Measurements from ENCODE around the gene SIGLEC7.

The SIGLEC7 gene

DNA sequence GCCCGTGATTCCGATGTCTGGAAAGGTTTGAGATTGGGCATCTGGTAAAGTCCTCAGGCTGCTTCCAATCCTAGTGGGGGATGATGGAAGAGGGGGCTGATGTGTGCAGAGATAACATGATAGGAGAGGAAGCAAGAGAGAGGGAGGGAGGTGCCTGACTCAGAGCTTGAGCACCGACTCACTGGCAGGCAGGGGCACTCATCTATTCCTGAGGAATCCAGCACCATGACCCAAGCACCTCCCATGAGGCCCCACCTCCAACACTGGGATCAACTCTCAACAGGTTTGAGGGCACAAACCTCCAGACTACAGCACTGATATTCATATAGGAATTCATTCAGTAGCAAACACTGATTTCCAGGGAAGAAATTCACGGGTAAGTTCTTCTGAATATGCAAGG is 23.0 kb upstream of the SIGLEC7 start:
- no peak for DNase-seq

DNA sequence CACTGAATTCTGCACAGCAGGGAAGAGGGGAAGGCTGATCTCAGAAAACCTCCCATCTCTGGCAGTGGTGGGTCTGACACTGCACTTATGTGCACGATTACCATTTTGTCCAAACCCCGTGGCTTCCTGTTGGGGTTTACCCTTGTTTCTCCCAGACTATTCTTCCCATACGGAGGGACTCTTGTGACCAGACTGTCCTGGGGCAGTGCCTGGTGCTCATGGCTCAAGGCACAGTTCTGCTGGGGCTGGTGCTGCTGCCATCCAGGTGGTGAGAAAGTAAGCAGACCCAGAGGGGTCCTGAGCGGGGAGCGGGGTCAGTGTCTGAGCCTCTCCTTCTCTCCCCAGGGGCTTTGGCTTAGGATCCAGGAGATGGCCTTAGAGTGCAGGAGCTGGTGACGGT is 22.5 kb upstream of the SIGLEC7 start:
- no peak for DNase-seq

DNA sequence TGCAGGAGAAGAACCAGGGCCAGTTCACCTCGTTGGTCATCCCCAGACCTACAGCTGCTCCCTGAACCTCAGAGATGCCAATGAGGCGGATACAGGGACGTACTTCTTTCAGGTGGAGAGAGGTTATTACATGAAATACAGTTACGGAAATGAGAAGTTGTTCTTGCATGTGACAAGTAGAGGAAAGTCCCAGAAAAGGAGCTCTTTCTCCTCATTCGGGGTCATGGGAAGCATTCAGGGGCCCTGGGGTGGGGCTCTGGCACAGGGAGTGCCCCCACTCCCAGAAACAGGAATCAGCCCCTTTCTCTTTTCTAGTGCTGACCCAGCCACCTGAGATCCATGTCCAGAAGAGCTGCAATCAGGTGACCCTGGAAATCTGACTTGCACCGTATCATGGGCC is 21.9 kb upstream of the SIGLEC7 start:
- no peak for DNase-seq

DNA sequence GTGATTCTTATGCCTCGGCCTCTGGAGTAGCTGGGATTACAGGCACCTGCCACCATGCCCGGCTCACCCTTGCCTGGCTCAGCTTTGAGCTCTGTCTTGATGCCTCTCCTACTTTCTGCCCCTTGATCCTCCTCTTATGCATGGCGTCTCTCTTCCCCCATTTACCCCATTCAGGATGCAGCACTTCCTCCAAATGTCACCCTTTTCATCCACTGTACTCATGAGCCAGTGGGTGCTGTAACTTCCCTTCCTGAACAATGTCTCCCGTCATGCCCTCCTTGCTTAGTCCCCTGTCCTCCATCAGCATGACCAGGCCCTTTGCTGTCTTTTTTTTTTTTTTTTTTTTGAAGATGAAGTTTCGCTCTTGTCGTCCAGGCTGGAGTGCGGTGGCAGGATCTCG is 20.8 kb upstream of the SIGLEC7 start:
- no peak for DNase-seq

GRCh38 chr19:51122112-51122981 is 19.8 kb upstream of the SIGLEC7 start:
- no peak for DNase-seq

DNA sequence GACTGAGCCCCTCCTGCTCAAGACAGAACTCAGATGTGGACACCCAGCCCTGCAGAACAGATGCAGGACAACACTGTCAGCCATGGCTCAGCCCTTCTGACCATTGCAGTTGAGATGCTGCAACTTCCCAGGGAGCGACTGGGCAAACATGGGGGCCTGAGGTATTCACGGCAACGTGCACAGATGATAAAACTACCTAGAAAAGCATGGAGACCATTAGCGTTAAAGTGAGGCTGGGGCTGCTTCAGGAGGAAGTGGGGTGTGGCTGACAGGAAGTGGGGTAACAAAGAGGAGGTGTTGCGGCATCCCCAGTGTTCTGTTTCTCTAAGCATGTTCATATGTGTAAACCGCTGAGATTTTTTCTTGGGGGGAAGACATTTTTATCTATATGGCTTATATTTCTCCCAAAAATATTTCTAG is 18.7 kb upstream of the SIGLEC7 start:
- DNase-seq = no peak

- no peak for DNase-seq
Observed at GRCh38 chr19:51123802-51124201, 18.3 kb upstream of the SIGLEC7 start.

DNA sequence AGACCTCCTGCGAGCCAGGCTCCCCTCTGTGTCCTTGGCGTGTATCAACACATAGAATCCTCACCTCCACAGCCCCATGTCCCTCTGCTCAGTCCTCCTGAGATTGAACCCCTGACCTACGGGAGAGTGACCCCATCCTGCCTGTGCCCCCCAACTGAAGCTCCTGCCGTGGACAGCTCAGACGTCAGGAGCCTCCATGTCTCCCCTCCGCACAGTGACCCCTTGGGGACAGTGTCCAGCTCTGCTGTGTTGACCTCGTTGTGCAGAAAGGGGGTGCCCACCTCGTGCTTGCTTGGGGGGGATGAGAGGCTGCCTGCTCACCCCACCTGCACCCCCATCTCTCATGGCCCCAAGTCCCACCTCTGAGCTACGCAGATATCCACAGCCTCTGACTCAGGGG is 17.9 kb upstream of the SIGLEC7 start:
- DNase-seq = no peak

DNA sequence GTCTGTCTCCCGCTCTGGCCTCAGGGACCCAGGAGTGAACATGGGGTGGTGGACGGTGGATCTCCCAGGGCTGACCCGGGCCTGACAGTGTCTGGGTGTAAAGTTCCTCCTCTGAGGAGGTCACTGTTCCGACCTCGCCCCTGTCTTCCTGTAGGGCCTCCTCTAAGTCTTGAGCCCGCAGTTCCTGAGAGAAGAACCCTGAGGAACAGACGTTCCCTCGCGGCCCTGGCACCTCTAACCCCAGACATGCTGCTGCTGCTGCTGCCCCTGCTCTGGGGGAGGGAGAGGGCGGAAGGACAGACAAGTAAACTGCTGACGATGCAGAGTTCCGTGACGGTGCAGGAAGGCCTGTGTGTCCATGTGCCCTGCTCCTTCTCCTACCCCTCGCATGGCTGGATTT is 17.4 kb upstream of the SIGLEC7 start, which contains the start of gene SIGLEC9:
TSS of gene SIGLEC9 (plus strand) at position 178 of the 400 bp plus-strand sequence. CDS start at position 247, 69 bp downstream.
- DNase-seq = no peak

- no peak for DNase-seq
Observed at GRCh38 chr19:51125421-51126075, 16.6 kb upstream of the SIGLEC7 start.

GRCh38 chr19:51127032-51127431 is 15.1 kb upstream of the SIGLEC7 start:
- DNase-seq = no peak

GRCh38 chr19:51127755-51128154 is 14.3 kb upstream of the SIGLEC7 start:
- no peak for DNase-seq

DNA sequence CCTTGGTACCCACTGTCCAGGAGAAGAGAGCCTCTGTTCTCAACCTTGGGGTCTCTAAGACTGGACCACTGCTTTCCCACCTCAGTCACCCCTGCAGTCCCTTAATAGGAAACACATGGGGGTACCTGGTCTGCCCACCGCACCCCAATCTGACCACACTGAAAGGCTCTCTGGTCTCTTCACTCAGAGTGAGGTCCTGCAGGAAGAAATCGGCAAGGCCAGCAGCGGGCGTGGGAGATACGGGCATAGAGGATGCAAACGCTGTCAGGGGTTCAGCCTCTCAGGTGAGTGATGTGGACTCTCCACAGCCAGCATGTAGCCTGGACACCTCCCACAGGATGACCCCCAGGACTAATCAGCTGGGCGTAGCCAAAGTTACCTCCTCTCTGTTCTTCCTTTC is 13.9 kb upstream of the SIGLEC7 start:
- DNase-seq = no peak

DNA sequence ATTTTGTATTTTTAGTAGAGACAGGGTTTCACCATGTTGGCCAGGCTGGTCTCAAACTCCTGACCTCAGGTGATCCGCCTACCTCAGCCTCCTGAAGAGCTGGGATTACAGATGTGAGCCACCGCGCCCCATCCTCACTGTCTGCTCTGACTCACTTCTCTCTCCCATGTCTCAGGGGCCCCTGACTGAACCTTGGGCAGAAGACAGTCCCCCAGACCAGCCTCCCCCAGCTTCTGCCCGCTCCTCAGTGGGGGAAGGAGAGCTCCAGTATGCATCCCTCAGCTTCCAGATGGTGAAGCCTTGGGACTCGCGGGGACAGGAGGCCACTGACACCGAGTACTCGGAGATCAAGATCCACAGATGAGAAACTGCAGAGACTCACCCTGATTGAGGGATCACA is 12.4 kb upstream of the SIGLEC7 start:
- no peak for DNase-seq

GRCh38 chr19:51131780-51132680 is 10.1 kb upstream of the SIGLEC7 start:
- DNase-seq = no peak

- DNase-seq = no peak
Observed at GRCh38 chr19:51135004-51135403, 7.1 kb upstream of the SIGLEC7 start.

- no peak for DNase-seq
Observed at GRCh38 chr19:51135986-51136762, 5.9 kb upstream of the SIGLEC7 start.

- no peak for DNase-seq
Observed at GRCh38 chr19:51136851-51137551, 5.1 kb upstream of the SIGLEC7 start.

DNA sequence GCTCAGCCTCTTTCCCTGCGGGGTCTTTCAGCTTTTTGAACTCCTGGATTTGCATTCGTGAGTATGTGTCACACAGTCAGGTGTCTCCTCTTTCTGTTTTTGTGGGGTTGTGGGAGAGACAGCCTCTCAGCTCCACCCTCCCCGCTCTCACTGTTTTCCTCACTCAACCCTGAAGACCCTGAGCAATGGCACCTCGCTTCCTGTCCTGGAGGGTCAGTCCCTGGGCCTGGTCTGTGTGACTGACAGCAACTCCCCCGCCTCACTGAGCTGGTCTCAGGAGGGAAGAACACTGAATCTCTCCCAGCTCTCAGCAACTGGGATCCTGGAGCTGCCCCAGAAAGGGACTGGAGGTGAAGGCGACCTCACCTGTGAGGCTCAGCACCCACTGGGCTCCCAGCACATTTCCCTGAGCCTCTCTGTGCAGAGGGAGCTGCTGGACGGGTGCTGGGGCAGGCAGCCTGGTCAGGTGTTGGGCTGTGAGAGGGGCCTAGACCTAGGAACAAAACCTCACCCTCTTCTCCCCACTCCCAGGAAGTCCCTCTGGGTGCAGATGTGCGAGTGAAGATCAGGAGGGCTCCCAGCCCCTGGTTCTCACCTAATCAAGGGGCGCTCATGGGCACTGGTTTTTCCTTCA is 4.2 kb upstream of the SIGLEC7 start:
- no peak for DNase-seq

DNA sequence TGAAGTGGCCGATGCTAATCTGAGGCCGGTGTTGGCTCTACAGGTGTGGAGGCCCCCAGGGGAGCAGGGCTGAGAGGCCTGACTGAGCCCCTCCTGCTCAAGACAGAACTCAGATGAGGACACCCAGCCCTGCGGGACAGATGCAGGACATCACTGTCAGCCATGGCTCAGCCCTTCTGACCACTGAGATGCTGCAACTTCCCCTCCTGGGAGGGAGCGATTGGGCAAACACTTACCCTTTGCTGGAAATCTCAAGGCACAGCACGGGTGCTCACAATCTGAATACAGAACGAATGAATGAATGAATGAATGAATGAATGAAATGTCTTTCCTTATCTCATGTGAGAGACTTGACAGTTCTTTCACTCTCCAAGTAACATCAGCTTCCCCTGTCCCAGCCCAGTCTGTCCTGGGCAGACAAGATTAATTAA is 3.5 kb upstream of the SIGLEC7 start:
- DNase-seq = no peak
